Smooth muscle cell (in vitro differentiated cells): Measurements from ENCODE around the gene HBZ. TPM values are rescaled to one million over a fixed set of nuclear protein-coding genes. Genes with fewer than 3 reads are reported as not detected.
"Not testable (repeated sequence)": the region's sequence is repeated elsewhere in the genome, so short reads cannot be mapped to it uniquely, and the experiment has no call there.

Source experiments
- DNase-seq: peaks from one replicate; lab custom pipeline; 2025; ENCODE audit not compliant: unreplicated experiment; lab: John Stamatoyannopoulos, UW
- H2AFZ ChIP-seq: fragments of 200-600 bp; sonication (generic); 2 replicates; pipeline ENCODE4 v1.6.0; 2016; ENCODE audit warnings: antibody characterized with exemption, low read depth, mild to moderate bottlenecking
- H3F3A ChIP-seq: fragments of 200-600 bp; sonication (generic); 2 replicates; pipeline ENCODE4 v1.6.0; 2017; ENCODE audit warnings: antibody characterized with exemption, low read depth
- H3K27ac ChIP-seq: fragments of 200-600 bp; sonication (generic); 2 replicates; pipeline ENCODE4 v1.5.1; 2016; ENCODE audit warnings: low read depth, mild to moderate bottlenecking
- H3K27me3 ChIP-seq: fragments of 200-600 bp; sonication (generic); 2 replicates; pipeline ENCODE4 v1.6.1; 2016; ENCODE audit warnings: low read depth, mild to moderate bottlenecking
- H3K36me3 ChIP-seq: fragments of 200-600 bp; sonication (generic); 2 replicates; pipeline ENCODE4 v1.5.1; 2016; ENCODE audit warnings: low read depth
- H3K4me1 ChIP-seq: fragments of 200-600 bp; sonication (generic); 2 replicates; pipeline ENCODE4 v1.5.1; 2016; ENCODE audit warnings: low read depth
- H3K4me2 ChIP-seq: fragments of 200-600 bp; sonication (generic); 2 replicates; pipeline ENCODE4 v1.6.0; 2016; ENCODE audit warnings: mild to moderate bottlenecking
- H3K4me3 ChIP-seq: fragments of 200-600 bp; sonication (generic); 2 replicates; pipeline ENCODE4 v1.5.1; 2016; ENCODE audit warnings: mild to moderate bottlenecking
- H3K79me2 ChIP-seq: fragments of 200-600 bp; sonication (generic); 2 replicates; pipeline ENCODE4 v1.6.0; 2016; ENCODE audit warnings: low read depth, mild to moderate bottlenecking
- H3K9ac ChIP-seq: fragments of 200-600 bp; sonication (generic); 2 replicates; pipeline ENCODE4 v1.6.0; 2016; ENCODE audit warnings: low read depth
- H3K9me3 ChIP-seq: fragments of 200-600 bp; sonication (generic); replicated peaks from 2 replicates; pipeline ENCODE4 v1.5.1; 2016; ENCODE audit warnings: low read depth
- H4K20me1 ChIP-seq: fragments of 200-600 bp; sonication (generic); 2 replicates; pipeline ENCODE4 v1.6.0; 2016; ENCODE audit warnings: low read depth
- CTCF ChIP-seq: fragments of 200-600 bp; sonication (generic); IDR thresholded peaks from 2 replicates; pipeline ENCODE4 v1.5.1; 2017; ENCODE audit warnings: borderline replicate concordance, mild to moderate bottlenecking, antibody characterized with exemption; ENCODE audit not compliant: insufficient read depth, poor library complexity, severe bottlenecking
- WGBS: methylation state at CpG from one replicate; pipeline ENCODE4 v1.1.7; 2016; ENCODE audit warnings: low lambda C conversion rate; 5-methylcytosine and 5-hydroxymethylcytosine counted together
- polyA plus RNA-seq: library from polyadenylated mRNA; unstranded; fragments of >200 nt; fragmentation: Nextera tagmentation; extraction: Ambion mirVana; gene quantifications from 2 replicates; pipeline ENCODE4 v1.2.1, GENCODE V29; 2016
- total RNA-seq: library from RNA; depleted of rRNA; stranded (reverse); fragments of >200 nt; gene quantifications from 2 replicates; pipeline ENCODE4 v1.2.3, GENCODE V29; 2014

Gene HBZ
- total and polyA plus RNA-seq, 2 experiments from 2014 or later, result not detected

- Histone ChIP-seq H2AFZ (no peak overlapping the region), H3K9ac (no peak overlapping the region), H3K27me3 (peaks cover 73% of the 10 kb centered on the region), H3K4me3 (no peak overlapping the region), H3K9me3 (no peaks in the 10 kb centered on the region), H3F3A (no peaks in the 10 kb centered on the region), H3K4me1 (peaks cover 5% of the 10 kb centered on the region), H3K4me2 (no peak overlapping the region), H3K27ac (no peak overlapping the region), H3K79me2 (no peaks in the 10 kb centered on the region), H3K36me3 (no peaks in the 10 kb centered on the region), H4K20me1 (no peaks in the 10 kb centered on the region)
- 84% methylated on average over 6 of the region's 6 CpGs for WGBS
- DNase-seq, result no peak
- TF ChIP-seq CTCF, result no peak
Measured at GRCh38 chr16:168424-168823, 16.0 kb downstream of the HBZ start.

- H3K27me3 ChIP-seq, result peaks cover 76% of the 10 kb centered on the region
- H4K20me1 ChIP-seq, result no peaks in the 10 kb centered on the region
- no peaks in the 10 kb centered on the region for H3K36me3 ChIP-seq
- no peak overlapping the region for H3K4me2 ChIP-seq
- H3K4me3 ChIP-seq, result no peak overlapping the region
- H3K79me2 ChIP-seq, result no peaks in the 10 kb centered on the region
- no peaks in the 10 kb centered on the region for H3F3A ChIP-seq
- H3K9ac ChIP-seq, result no peak overlapping the region
- 51% methylated on average over 3 of the region's 3 CpGs for WGBS
- no peak overlapping the region for H3K27ac ChIP-seq
- TF ChIP-seq CTCF, result no peak
- no peaks in the 10 kb centered on the region for H3K9me3 ChIP-seq
- no peak for DNase-seq
- no peak overlapping the region for H2AFZ ChIP-seq
- H3K4me1 ChIP-seq, result peaks cover 5% of the 10 kb centered on the region
Measured at GRCh38 chr16:169014-169413, 16.6 kb downstream of the HBZ start.

GRCh38 chr16:170088-170507 lies 17.7 kb downstream of the HBZ start:
- H3K4me2 ChIP-seq, H3F3A ChIP-seq, DNase-seq, H3K9me3 ChIP-seq, H3K4me1 ChIP-seq, H4K20me1 ChIP-seq, H2AFZ ChIP-seq, H3K4me3 ChIP-seq, H3K9ac ChIP-seq, H3K27ac ChIP-seq, H3K36me3 ChIP-seq, H3K79me2 ChIP-seq: not testable (repeated sequence)
- under 1% methylated on average over 5 of the region's 5 CpGs for WGBS
- H3K27me3 ChIP-seq, result peaks cover 83% of the 10 kb centered on the region

DNA sequence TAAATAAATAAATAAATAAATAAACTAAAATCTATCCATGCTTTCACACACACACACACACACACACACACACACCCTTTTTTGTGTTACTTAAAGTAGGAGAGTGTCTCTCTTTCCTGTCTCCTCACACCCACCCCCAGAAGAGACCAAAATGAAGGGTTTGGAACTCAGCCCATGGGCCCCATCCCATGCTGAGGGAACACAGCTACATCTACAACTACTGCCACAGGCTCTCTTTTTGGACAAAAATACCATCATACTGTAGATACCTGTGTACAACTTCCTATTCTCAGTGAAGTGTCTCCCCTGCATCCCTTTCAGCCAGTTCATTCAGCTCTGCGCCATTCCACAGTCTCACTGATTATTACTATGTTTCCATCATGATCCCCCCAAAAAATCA lies 18.3 kb downstream of the HBZ start:
- peaks cover 82% of the 10 kb centered on the region for H3K27me3 ChIP-seq

GRCh38 chr16:172374-172941 lies 20.0 kb downstream of the HBZ start, which contains the start of gene HBA2:
HBA2 (plus strand) TSS chr16:172876; CDS start chr16:172913, 37 bp downstream.
- not testable (repeated sequence) for H3K27ac ChIP-seq, H3K9me3 ChIP-seq, H3K79me2 ChIP-seq, DNase-seq, H3K4me3 ChIP-seq, H3K9ac ChIP-seq, H2AFZ ChIP-seq, H3K4me2 ChIP-seq, H3F3A ChIP-seq, H3K36me3 ChIP-seq, H4K20me1 ChIP-seq, H3K4me1 ChIP-seq
- peaks cover 70% of the 10 kb centered on the region for H3K27me3 ChIP-seq
- no CpG with 5 or more reads among the region's 74 CpGs for WGBS

More for the DNA sequence above, 18.3 kb downstream of the HBZ start:
- Histone ChIP-seq H3K4me2 (no peak overlapping the region), H3F3A (no peaks in the 10 kb centered on the region), H3K27ac (no peak overlapping the region), H4K20me1 (no peaks in the 10 kb centered on the region), H3K9me3 (no peaks in the 10 kb centered on the region), H3K36me3 (no peaks in the 10 kb centered on the region), H3K79me2 (no peaks in the 10 kb centered on the region), H2AFZ (no peak overlapping the region), H3K4me1 (no peaks in the 10 kb centered on the region), H3K4me3 (no peak overlapping the region), H3K9ac (no peak overlapping the region)
- no peak for TF ChIP-seq CTCF
- no peak for DNase-seq
- WGBS, result 97% methylated on average over 1 of the region's 1 CpG

DNA sequence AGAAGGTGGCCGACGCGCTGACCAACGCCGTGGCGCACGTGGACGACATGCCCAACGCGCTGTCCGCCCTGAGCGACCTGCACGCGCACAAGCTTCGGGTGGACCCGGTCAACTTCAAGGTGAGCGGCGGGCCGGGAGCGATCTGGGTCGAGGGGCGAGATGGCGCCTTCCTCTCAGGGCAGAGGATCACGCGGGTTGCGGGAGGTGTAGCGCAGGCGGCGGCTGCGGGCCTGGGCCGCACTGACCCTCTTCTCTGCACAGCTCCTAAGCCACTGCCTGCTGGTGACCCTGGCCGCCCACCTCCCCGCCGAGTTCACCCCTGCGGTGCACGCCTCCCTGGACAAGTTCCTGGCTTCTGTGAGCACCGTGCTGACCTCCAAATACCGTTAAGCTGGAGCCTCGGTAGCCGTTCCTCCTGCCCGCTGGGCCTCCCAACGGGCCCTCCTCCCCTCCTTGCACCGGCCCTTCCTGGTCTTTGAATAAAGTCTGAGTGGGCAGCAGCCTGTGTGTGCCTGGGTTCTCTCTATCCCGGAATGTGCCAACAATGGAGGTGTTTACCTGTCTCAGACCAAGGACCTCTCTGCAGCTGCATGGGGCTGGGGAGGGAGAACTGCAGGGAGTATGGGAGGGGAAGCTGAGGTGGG lies 20.9 kb downstream of the HBZ start:
- H3K27me3 ChIP-seq, result peaks cover 70% of the 10 kb centered on the region
- H3K9me3 ChIP-seq, result not testable (repeated sequence)

More for the DNA sequence above, 20.9 kb downstream of the HBZ start:
- H3F3A ChIP-seq, H3K36me3 ChIP-seq, H3K4me3 ChIP-seq, H3K4me2 ChIP-seq, H3K27ac ChIP-seq, DNase-seq, H3K79me2 ChIP-seq, H3K4me1 ChIP-seq, H3K9ac ChIP-seq, H4K20me1 ChIP-seq, H2AFZ ChIP-seq: not testable (repeated sequence)
- 32% methylated on average over 25 of the region's 44 CpGs for WGBS
